Liver (tissue), 9 donors: ENCODE results near the gene NEU4. TPM values are rescaled to one million over a fixed set of nuclear protein-coding genes. Genes with fewer than 3 reads are reported as not detected.
"Not testable (repeated sequence)": the region's sequence is repeated elsewhere in the genome, so short reads cannot be mapped to it uniquely, and the experiment has no call there.

Experiments
- DNase-seq: peaks from one replicate; pipeline ENCODE4 v3.0.0-alpha.2; 2017; ENCODE audit warnings: low spot score
- H3K27ac ChIP-seq, 2 donors: one replicate each; pipeline ENCODE4 v1.7.0; 2013; ENCODE audit warnings: inconsistent platforms in 2 of 2, low read length in 2 of 2, control low read depth in 1 of 2, low read depth in 1 of 2, mild to moderate bottlenecking in 1 of 2
- H3K27me3 ChIP-seq, 4 donors: one replicate each; pipeline versions ENCODE4 v1.6.1 to v1.7.0; 2013; ENCODE audit warnings: low read length in 3 of 4, inconsistent platforms in 1 of 4, mild to moderate bottlenecking in 1 of 4, moderate library complexity in 1 of 4; ENCODE audit not compliant: control insufficient read depth in 4 of 4, insufficient read depth in 4 of 4
- H3K36me3 ChIP-seq, 4 donors: one replicate each; pipeline versions ENCODE4 v1.6.1 to v1.7.0; 2013; ENCODE audit warnings: low read length in 3 of 4, mild to moderate bottlenecking in 3 of 4, low read depth in 1 of 4, moderate library complexity in 1 of 4; ENCODE audit not compliant: control insufficient read depth in 4 of 4, insufficient read depth in 3 of 4
- H3K4me1 ChIP-seq, 4 donors: one replicate each; pipeline versions ENCODE4 v1.6.1 to v1.7.0; 2013; ENCODE audit warnings: low read length in 3 of 4, mild to moderate bottlenecking in 3 of 4, moderate library complexity in 1 of 4; ENCODE audit not compliant: control insufficient read depth in 4 of 4, insufficient read depth in 4 of 4
- H3K4me3 ChIP-seq, 3 donors: one replicate each; pipeline versions ENCODE4 v1.6.1 to v1.7.0; 2013; ENCODE audit warnings: low read length in 3 of 3, control low read depth in 1 of 3, low read depth in 1 of 3, mild to moderate bottlenecking in 1 of 3
- H3K9ac ChIP-seq, 2 donors: one replicate each; pipeline ENCODE4 v1.7.0; 2013; ENCODE audit warnings: low read length in 2 of 2, mild to moderate bottlenecking in 2 of 2, moderate library complexity in 2 of 2, control low read depth in 1 of 2, low read depth in 1 of 2
- H3K9me3 ChIP-seq, 4 donors: one replicate each; pipeline versions ENCODE4 v1.6.1 to v1.7.0; 2013; ENCODE audit warnings: low read length in 3 of 4; ENCODE audit not compliant: control insufficient read depth in 4 of 4
- EGR1 ChIP-seq, 2 donors: IDR thresholded peaks; 2 replicates each; pipeline ENCODE4 v1.6.1; 2016 to 2018; ENCODE audit warnings: antibody characterized with exemption in 2 of 2, low read depth in 2 of 2
- FOXA1 ChIP-seq: IDR thresholded peaks from 2 replicates; pipeline ENCODE4 v1.6.1; 2016; ENCODE audit warnings: antibody characterized with exemption
- FOXA2 ChIP-seq: IDR thresholded peaks from 2 replicates; pipeline ENCODE4 v1.6.1; 2016; ENCODE audit warnings: antibody characterized with exemption
- GABPA ChIP-seq, 2 donors: IDR thresholded peaks in 1 of 2; conservative IDR thresholded peaks in 1 of 2; 2 replicates each; pipeline ENCODE4 v1.6.1; 2016; ENCODE audit warnings: antibody characterized with exemption in 2 of 2, mild to moderate bottlenecking in 1 of 2, moderate library complexity in 1 of 2
- HNF4G ChIP-seq: IDR thresholded peaks from 2 replicates; pipeline ENCODE4 v1.6.1; 2016; ENCODE audit warnings: antibody characterized with exemption
- JUND ChIP-seq, 2 donors: IDR thresholded peaks; 2 replicates each; pipeline ENCODE4 v1.6.1; 2016; ENCODE audit warnings: antibody characterized with exemption in 2 of 2
- RAD21 ChIP-seq, 2 donors: IDR thresholded peaks; 2 replicates each; pipeline ENCODE4 v1.6.1; 2016; ENCODE audit warnings: antibody characterized with exemption in 2 of 2, mild to moderate bottlenecking in 2 of 2
- RXRA ChIP-seq, 2 donors: IDR thresholded peaks; 2 replicates each; pipeline ENCODE4 v1.6.1; 2017 to 2018; ENCODE audit warnings: antibody characterized with exemption in 2 of 2, mild to moderate bottlenecking in 1 of 2
- SP1 ChIP-seq: IDR thresholded peaks from 2 replicates; pipeline ENCODE4 v1.6.1; 2018; ENCODE audit warnings: antibody characterized with exemption, mild to moderate bottlenecking
- TAF1 ChIP-seq: conservative IDR thresholded peaks from 2 replicates; pipeline ENCODE4 v1.6.1; 2016; ENCODE audit warnings: antibody characterized with exemption, mild to moderate bottlenecking
- YY1 ChIP-seq: IDR thresholded peaks from 2 replicates; pipeline ENCODE4 v1.6.1; 2016; ENCODE audit warnings: antibody characterized with exemption, mild to moderate bottlenecking
- WGBS: extraction: QIAGEN DNeasy Blood & Tissue Kit; methylation state at CpG from one replicate; pipeline ENCODE4 v1.1.7; 2013; 5-methylcytosine and 5-hydroxymethylcytosine counted together
- polyA plus RNA-seq, 2 donors: library from polyadenylated mRNA; stranded (reverse) in 1 of 2; unstranded in 1 of 2; fragments of 200-250 nt in 1 of 2; fragments of >200 nt in 1 of 2; fragmentation: Nextera tagmentation in 1 of 2; extraction: Ambion mirVana in 1 of 2; gene quantifications; one replicate each; pipeline versions ENCODE4 v1.2.1 to v1.2.3, GENCODE V29; 2013 to 2015
- total RNA-seq, 2 donors: library from RNA; depleted of rRNA; stranded (reverse); fragments of >200 nt; gene quantifications; one replicate each; pipeline ENCODE4 v1.2.3, GENCODE V29; 2014
- TF ChIP-seq, protein P1 (sequence below): IDR thresholded peaks from 2 replicates; pipeline ENCODE4 v1.6.1; 2016; ENCODE audit warnings: antibody characterized with exemption
- TF ChIP-seq, protein P2 (sequence below): IDR thresholded peaks from 2 replicates; pipeline ENCODE4 v1.6.1; 2016; ENCODE audit warnings: antibody characterized with exemption
- TF ChIP-seq, protein P3 (sequence below): IDR thresholded peaks from 2 replicates; pipeline ENCODE4 v1.6.1; 2016; ENCODE audit warnings: antibody characterized with exemption
- TF ChIP-seq, protein P4 (sequence below): fragments of 150-350 bp; IDR thresholded peaks from 2 replicates; pipeline ENCODE4 v1.5.1; 2017; ENCODE audit warnings: improper control_type of control experiment, low read depth, low read length; ENCODE audit not compliant: missing input control
- TF ChIP-seq, protein P5 (sequence below): IDR thresholded peaks from 2 replicates; pipeline ENCODE4 v1.6.1; 2016; ENCODE audit warnings: antibody characterized with exemption, mild to moderate bottlenecking
- donor health status: healthy.
- donor health status: healthy.
- donor health status: healthy.
- donor health status: healthy.
- donor health status: healthy.

The NEU4 gene
- total and polyA plus RNA-seq, 4 donors = 5.4 to 58.4 (median 35.1) TPM

DNA sequence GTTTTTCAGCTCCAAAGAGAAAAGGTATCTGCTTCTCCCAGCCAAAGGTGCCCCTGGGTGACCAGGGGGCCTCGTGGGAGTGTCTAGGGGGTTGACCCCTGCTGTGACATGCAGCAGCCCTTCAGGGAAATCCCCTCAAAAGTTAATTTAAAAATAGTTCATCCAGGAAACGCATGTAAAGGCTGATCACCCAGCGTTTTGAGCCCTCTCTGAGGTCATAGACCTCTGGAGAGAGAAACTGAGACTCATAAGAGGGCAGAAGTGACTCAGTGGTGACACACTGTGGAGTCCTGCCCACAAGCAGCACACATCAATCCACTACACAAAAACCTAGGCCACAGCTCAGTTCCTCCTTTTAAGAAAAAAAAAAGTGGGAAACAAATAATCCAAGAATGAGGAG is 20.4 kb upstream of the NEU4 start:
- H3K27me3 ChIP-seq = no peaks in the 10 kb centered on the region
- H3K4me1 ChIP-seq = no peaks in the 10 kb centered on the region
- DNase-seq = no peak
- H3K27ac ChIP-seq = no peak overlapping the region
- TF ChIP-seq, protein P1, sequence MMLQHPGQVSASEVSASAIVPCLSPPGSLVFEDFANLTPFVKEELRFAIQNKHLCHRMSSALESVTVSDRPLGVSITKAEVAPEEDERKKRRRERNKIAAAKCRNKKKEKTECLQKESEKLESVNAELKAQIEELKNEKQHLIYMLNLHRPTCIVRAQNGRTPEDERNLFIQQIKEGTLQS = no peak
- TF ChIP-seq TAF1 = no peak
- TF ChIP-seq EGR1 (IDR thresholded peaks at IDR 0.05; ENCODE audit: low read depth in 2 of 2) = no peak
- TF ChIP-seq FOXA2 = no peak
- TF ChIP-seq, protein P2, sequence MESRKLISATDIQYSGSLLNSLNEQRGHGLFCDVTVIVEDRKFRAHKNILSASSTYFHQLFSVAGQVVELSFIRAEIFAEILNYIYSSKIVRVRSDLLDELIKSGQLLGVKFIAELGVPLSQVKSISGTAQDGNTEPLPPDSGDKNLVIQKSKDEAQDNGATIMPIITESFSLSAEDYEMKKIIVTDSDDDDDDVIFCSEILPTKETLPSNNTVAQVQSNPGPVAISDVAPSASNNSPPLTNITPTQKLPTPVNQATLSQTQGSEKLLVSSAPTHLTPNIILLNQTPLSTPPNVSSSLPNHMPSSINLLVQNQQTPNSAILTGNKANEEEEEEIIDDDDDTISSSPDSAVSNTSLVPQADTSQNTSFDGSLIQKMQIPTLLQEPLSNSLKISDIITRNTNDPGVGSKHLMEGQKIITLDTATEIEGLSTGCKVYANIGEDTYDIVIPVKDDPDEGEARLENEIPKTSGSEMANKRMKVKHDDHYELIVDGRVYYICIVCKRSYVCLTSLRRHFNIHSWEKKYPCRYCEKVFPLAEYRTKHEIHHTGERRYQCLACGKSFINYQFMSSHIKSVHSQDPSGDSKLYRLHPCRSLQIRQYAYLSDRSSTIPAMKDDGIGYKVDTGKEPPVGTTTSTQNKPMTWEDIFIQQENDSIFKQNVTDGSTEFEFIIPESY = no peak
- no peak for TF ChIP-seq JUND (IDR thresholded peaks at IDR 0.05)
- TF ChIP-seq, protein P3, sequence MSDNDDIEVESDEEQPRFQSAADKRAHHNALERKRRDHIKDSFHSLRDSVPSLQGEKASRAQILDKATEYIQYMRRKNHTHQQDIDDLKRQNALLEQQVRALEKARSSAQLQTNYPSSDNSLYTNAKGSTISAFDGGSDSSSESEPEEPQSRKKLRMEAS = no peak
- TF ChIP-seq RAD21 (IDR thresholded peaks at IDR 0.05) = no peak
- TF ChIP-seq, protein P4, sequence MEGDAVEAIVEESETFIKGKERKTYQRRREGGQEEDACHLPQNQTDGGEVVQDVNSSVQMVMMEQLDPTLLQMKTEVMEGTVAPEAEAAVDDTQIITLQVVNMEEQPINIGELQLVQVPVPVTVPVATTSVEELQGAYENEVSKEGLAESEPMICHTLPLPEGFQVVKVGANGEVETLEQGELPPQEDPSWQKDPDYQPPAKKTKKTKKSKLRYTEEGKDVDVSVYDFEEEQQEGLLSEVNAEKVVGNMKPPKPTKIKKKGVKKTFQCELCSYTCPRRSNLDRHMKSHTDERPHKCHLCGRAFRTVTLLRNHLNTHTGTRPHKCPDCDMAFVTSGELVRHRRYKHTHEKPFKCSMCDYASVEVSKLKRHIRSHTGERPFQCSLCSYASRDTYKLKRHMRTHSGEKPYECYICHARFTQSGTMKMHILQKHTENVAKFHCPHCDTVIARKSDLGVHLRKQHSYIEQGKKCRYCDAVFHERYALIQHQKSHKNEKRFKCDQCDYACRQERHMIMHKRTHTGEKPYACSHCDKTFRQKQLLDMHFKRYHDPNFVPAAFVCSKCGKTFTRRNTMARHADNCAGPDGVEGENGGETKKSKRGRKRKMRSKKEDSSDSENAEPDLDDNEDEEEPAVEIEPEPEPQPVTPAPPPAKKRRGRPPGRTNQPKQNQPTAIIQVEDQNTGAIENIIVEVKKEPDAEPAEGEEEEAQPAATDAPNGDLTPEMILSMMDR = no peak
- TF ChIP-seq HNF4G = no peak
- TF ChIP-seq RXRA (IDR thresholded peaks at IDR 0.05) = no peak
- no peak for TF ChIP-seq YY1
- no peak for TF ChIP-seq GABPA (IDR thresholded peaks at IDR 0.05 in 1 of 2, conservative IDR thresholded peaks at IDR 0.05 in 1 of 2)
- TF ChIP-seq SP1 = no peak
- TF ChIP-seq, protein P5, sequence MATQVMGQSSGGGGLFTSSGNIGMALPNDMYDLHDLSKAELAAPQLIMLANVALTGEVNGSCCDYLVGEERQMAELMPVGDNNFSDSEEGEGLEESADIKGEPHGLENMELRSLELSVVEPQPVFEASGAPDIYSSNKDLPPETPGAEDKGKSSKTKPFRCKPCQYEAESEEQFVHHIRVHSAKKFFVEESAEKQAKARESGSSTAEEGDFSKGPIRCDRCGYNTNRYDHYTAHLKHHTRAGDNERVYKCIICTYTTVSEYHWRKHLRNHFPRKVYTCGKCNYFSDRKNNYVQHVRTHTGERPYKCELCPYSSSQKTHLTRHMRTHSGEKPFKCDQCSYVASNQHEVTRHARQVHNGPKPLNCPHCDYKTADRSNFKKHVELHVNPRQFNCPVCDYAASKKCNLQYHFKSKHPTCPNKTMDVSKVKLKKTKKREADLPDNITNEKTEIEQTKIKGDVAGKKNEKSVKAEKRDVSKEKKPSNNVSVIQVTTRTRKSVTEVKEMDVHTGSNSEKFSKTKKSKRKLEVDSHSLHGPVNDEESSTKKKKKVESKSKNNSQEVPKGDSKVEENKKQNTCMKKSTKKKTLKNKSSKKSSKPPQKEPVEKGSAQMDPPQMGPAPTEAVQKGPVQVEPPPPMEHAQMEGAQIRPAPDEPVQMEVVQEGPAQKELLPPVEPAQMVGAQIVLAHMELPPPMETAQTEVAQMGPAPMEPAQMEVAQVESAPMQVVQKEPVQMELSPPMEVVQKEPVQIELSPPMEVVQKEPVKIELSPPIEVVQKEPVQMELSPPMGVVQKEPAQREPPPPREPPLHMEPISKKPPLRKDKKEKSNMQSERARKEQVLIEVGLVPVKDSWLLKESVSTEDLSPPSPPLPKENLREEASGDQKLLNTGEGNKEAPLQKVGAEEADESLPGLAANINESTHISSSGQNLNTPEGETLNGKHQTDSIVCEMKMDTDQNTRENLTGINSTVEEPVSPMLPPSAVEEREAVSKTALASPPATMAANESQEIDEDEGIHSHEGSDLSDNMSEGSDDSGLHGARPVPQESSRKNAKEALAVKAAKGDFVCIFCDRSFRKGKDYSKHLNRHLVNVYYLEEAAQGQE = no peak
- TF ChIP-seq FOXA1 = no peak
- H3K9me3 ChIP-seq = no peaks in the 10 kb centered on the region
- no peaks in the 10 kb centered on the region for H3K36me3 ChIP-seq
- H3K9ac ChIP-seq = no peak overlapping the region
- whole genome bisulfite sequencing = 43% methylated on average over 3 of the region's 3 CpGs
- H3K4me3 ChIP-seq = no peak overlapping the region

DNA sequence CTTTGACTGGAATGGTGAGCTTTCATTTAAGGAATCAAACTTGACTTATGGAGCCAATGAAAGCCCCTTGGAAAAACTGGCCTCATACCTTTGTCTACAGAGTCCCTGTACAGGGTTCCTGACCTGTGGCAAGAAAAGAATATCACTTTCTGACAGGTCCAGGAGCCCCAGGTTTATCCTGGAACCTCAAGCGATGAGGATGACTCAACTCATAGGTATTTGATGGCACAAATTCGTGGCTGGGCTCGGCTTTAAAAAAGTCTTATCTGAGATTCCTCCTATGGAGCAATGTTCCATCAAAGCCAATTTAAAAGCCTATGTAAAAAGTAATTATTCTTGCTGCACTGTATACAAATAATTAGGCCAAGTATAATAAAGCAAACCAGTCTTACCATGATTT is 17.6 kb upstream of the NEU4 start:
- H3K9me3 ChIP-seq, H3K9ac ChIP-seq, H3K4me3 ChIP-seq, DNase-seq, H3K27ac ChIP-seq, H3K36me3 ChIP-seq, H3K4me1 ChIP-seq, H3K27me3 ChIP-seq: not testable (repeated sequence)
- WGBS = 83% methylated on average over 3 of the region's 3 CpGs
